Activated CD4-positive, alpha-beta T cell treated with anti-CD3 and anti-CD28 coated beads for 24 hours (primary cell): Measurements from ENCODE around the gene LMX1B.
"Not testable (repeated sequence)": the region's sequence is repeated elsewhere in the genome, so short reads cannot be mapped to it uniquely, and the experiment has no call there.

Experiments
- DNase-seq, 2 donors: peaks; one replicate each; pipeline ENCODE4 v3.0.0-alpha.2; 2020; ENCODE audit warnings: low read depth in 2 of 2

Gene LMX1B

DNA sequence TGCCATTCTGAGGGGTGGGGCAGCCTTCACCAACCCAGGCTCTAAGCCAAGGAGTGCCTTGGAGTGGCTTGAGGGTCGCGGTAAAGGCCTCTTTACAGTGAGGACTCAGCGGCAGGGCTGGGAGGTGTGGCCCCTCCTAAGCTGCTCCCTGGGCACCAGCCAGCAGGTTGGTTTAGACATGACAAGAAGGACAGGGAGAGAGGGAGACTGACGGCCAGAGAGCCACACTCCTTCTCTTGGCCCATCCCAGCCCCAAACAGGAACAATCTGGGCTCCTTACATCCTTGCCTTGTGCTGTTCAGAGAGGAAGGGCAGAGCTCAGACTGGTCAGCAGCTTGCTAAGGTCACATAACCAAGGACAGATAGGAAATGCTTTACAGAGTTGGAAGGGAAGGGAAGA is 94.5 kb downstream of the LMX1B start:
- DNase-seq = no peak

DNA sequence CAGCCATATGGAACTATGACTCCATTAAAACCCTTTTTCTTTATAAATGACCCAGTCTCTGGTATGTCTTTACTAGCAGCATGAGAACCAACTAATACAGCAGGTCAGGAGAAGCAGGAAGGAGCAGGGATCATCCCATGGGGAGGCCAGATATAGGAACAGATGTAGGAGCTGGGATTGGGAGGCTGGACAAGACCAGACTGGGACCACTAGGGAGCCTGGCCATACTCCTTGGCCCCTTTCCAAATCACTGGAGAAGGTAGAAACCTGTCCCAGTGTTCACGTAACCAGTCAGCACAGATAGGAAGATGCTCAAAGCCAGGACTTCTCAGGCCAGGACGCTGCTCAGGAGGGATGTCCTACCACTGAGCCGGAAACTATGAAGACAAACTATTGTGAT is 95.5 kb downstream of the LMX1B start:
- DNase-seq = no peak

GRCh38 chr9:126715382-126715781 is 101.7 kb downstream of the LMX1B start:
- DNase-seq = no peak

GRCh38 chr9:126717441-126717840 is 103.7 kb downstream of the LMX1B start:
- DNase-seq = not testable (repeated sequence)

DNA sequence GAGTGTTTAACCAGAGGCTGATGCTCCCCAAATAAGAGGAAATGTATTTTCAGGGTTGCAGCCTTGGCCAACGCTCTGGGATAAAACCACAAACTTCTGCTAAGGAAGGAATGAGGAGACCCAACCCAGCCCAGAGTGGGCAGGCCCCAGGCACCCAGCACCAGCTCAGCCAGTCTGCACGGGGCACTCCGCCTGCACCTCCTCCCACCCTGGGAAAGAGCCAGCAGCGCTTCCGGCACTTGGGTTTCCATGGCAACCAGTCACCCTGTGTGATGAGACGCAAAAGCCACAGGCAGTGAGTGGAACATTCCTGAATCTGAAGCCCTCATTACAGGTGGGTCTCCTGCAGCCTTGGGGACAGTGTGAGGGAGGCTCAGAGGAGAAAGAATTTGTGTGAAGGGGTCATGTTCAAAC is 105.9 kb downstream of the LMX1B start:
- peak; percentile 60 to 64 for DNase-seq

GRCh38 chr9:126720036-126720435 is 106.3 kb downstream of the LMX1B start:
- no peak for DNase-seq

GRCh38 chr9:126720661-126721563 is 107.2 kb downstream of the LMX1B start:
- DNase-seq = no peak

DNA sequence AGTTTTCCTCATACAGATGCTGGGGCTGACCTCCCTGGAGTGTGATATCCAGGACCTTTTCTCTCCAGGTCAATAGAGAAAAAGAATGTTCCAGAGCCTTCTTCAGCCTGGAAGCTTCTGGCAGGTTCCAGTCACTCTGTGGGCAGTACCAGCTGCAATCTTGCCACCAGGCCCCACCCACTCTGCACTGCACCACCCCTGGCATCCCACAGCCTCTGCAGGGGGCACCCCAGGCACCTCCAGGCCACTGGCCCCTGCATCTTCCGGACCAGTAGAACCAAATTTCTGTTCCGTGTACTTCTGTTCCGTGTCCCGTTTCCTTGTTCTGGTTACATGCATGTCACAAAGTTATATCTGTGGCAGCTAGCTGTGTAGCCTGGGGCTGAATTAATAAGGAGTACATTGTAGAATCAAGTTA is 107.8 kb downstream of the LMX1B start:
- no peak for DNase-seq

DNA sequence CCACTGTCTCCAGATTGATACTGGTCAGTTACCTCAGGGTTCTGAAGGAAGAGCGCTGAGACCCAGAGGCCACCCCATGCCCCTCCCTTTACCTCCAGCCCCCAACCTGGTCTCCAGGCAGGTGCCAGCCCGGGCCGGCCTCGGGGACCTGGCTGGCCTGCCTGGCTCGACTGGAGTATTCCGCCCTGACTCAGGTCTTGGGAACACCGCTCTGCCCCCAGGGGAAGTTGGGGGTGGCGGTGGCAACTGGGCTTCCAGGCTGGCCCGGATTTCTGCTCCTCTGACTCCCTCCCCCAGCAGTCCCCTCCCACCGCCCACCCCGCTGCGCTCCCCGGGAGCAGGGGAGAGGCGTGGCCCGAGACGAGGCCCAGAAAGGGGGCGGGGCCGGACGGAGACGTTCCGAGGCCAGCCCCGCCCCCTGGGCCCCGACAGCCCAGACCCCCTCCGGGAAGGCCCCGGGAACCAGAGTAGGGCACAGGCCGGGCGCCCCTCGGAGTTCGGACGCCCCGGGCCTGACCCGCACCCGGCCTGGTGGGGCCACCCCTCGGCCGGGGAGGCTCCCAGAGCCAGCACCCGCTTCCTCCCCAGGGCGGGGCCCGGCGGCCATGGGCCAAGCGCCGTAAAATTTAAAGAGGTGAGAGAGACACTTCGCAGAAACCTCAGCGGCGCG is 108.7 kb downstream of the LMX1B start:
- DNase-seq = peak; percentile 92 to 94

- DNase-seq = peak; percentile 51 to 63
Measured at GRCh38 chr9:126722922-126723806, 109.4 kb downstream of the LMX1B start.

DNA sequence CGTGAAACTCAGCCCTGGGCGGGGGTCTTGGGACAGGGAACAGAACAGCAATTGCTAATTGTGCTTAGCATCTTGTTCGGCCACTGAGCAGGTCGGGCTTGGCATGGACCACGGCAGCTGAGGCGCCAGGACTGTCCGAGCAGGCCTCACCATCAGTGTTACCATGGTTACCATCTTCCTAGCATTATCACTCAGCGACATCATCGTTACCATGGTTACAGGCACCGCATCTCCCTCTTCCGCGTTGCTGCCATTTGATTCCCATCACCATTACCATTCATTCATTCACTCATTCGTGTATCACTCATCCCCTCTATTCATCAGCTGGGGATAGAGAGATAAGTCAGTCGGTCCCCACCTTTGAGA is 110.1 kb downstream of the LMX1B start:
- no peak for DNase-seq

DNA sequence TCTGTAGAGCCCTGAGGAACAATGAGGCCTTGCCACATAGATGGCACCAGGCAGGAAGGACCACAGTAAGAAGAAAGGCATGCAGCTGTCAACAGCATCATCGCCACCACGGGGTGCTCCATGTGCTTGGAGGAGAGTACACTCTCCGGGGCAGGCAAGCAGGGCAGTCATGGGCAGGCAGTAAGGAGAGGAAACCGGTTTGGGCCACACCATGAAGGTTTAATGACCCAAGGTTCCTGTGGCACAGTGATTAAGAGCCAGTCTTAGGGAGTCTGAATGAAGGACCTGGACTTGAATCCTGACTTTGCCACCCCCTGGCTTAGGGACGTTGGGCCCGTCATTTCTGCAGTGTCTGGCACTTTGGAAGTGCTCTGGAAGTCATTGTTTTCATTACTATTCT is 110.5 kb downstream of the LMX1B start:
- no peak for DNase-seq

DNA sequence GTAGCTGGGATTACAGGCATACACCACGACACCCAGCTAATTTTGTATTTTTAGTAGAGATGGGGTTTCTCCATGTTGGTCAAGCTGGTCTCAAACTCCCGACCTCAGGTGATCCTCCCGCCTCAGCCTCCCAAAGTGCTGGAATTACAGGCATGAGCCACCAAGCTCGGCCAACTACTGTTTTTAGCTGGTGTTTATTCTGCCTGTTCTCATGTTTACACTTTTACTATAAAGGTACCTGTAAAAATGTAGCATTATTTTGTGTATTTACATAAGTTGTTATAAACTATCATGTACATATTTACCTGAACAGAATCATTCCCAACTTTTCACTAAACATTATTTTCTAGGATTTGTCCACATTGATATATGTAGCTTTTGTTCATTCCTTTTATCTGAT is 111.8 kb downstream of the LMX1B start:
- not testable (repeated sequence) for DNase-seq

- not testable (repeated sequence) for DNase-seq
Measured at GRCh38 chr9:126728210-126728609, 114.5 kb downstream of the LMX1B start.

DNA sequence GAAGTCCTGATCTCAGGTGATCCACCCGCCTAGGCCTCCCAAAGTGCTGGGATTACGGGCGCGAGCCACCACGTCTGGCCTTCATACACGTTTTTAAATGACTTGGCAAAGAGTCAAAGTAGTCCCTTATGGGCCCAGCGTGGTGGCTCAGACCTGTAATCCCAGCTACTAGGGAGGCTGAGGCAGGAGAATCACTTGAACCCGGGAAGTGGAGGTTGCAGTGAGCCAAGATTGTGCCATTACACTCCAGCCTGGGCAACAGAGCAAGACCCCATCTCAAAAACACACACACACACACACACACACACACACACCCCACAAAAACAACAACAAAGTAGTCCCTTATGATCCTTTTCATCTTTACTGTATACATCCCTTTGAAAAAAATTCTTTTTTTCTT is 116.9 kb downstream of the LMX1B start:
- not testable (repeated sequence) for DNase-seq

DNA sequence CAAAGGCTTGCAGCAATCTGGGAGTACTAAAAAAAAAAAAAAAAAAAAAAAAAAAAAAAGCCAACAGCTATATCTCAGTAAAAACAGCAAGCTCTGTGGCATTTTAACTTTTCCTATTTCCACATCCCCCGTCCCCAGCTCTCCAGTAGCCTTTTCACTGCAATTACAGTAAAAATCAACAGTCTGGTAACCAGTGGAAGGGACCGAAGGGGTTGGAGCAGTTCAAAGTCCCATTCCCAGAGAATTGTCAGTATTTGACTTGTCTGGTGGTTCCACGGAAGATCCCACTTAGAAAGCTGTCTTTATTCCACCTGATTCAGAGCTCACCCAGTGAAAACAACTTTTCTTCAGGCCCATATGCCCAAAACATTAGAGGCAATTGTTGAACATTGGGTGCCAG is 119.3 kb downstream of the LMX1B start:
- DNase-seq = no peak

- DNase-seq = no peak
Measured at GRCh38 chr9:126734877-126735276, 121.1 kb downstream of the LMX1B start.

DNA sequence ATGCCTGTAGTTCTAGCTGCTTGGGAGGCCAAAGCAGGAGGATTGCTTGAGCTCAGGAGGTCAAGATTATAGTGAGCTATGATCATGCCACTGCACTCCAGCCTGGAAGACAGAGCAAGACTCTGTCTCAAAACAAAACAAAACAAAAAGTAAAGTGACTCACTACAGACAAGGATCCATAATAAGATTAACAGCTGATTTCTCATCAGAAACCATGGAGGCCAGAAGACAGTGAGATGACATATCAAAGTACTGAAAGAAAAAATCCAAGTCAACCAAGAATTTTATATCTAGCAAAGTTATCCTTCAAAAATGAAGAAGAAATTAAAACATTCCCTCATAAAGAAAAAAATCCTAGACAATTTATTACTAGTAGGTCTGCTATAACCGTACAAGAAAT is 121.8 kb downstream of the LMX1B start:
- no peak for DNase-seq

DNA sequence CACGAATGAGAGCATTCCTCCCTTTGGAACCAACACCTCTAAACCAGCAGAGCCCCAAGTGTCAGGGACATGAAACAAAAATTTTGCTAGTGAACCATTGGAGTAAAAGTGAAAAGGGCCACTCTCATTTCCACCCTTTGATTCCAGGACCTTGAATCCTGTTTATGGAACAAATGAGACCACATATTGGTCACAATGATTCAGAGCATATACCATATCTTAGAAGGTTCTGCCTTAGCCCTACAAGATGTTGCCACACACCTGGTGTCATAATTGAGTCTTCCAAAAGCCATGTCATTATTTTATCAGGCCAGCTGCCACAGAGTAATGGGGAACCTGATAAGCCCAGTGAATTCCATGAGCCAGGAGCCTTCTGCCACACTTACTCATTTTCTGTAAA is 124.8 kb downstream of the LMX1B start:
- no peak for DNase-seq

DNA sequence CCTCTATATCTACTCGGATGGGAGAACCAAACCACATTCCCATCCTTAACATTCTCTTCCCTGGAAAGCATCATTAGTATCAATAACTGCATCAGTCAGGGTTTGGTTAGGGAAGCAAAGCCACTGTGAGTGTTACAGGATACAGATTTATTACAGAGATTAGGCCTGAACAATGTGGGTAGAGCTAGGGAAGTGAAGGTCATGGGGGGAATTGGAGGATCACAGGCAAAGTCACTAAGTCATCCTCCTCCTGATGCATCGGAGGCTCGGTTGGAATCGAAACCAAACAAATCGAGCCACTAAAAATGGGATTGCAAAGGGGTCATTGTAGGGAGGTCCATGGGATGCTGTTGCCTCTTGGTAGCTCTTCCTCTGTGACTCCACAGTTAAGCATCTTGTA is 129.3 kb downstream of the LMX1B start:
- no peak for DNase-seq

DNA sequence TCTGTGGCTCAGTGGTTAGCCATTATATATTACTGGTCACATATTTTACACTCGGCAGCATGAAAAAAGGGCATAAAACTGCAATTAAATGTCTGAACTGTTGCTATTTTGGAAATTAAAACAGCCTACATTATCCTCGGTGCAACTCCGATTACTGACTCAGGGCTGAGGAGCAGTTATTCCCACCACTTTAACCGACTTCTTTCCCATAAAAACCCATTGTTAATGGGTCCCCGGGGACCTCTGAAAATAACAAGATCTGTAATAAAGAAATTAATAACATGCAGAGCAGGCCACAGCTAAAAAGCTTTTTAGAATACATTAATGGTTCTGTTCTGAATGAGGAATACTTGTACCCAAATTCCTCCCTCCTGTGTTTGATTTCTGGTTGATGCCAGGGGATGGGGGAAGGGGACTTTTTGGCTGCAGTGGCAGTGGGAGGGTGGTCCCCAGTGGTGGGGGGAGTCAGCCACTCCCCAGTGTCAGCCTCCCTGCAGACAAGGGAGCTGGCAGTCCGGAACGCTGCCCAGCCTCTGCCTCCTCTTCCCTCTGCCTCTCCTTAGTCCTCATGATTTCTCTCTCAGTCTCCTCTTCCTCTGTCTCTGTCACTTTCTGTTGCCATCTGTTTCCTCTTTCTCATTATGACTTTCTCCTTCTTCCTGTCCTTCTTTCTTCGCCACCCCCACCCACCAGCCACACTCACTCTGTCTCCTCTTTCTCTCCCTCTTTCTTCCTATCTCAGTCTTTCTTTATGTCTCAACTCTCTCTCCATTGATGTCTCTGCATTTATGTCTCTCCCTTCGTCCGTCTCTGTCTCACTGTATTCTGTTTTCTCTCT is 132.1 kb downstream of the LMX1B start:
- DNase-seq = no peak
